A549 treated with CORT108297 at 1 μM for 4 hours (cell line): Measurements from ENCODE around the gene SMIM24. TPM values are rescaled to one million over a fixed set of nuclear protein-coding genes. Genes with fewer than 3 reads are reported as not detected.

Experiments
- total RNA-seq: library from RNA; stranded (reverse); fragments of 200-300 nt; extraction: Qiagen RNA extraction; gene quantifications from 5 replicates; pipeline ENCODE4 v1.2.3, GENCODE V29; 2022

SMIM24 gene
- total RNA-seq, result 0.30 to 0.84 TPM (median 0.44 TPM) in 5 replicates

DNA sequence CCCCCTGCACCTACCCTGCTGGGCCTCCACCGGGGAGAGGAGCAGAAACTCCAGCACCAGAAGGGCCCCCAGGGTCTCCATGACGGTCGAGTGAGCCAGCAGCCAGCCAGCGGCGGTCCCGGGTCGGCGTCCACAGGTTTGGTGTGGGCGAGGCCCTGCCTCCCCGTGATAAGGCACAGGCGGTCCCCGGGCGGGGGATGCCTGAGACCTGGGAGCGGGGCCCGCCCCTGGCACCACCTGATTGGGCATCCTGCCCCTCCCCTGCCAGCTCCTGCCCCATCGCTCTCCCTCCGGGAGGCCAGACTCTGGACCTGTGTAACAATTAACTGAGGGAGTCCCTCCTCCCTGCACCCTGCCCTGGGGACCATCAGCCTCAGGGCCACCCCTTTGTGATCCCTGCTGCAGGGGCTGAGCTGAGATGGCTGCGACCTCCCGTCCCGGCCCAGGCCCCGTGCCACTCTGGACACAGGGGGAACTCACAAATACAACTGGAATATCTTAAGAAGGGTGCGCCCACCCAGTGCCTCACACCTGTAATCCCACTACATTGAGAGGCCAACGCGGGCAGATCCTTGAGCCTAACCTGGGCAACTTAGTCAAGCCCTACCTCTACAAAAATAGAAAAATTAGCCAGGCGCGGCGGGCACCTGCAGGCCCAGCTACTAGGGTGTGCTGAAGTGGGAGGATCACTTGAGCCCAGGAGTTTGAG lies at the start of gene SMIM24:
SMIM24 (minus strand) TSS at position 143 of the 709 bp plus-strand sequence; CDS start at position 81, 62 bp downstream.

DNA sequence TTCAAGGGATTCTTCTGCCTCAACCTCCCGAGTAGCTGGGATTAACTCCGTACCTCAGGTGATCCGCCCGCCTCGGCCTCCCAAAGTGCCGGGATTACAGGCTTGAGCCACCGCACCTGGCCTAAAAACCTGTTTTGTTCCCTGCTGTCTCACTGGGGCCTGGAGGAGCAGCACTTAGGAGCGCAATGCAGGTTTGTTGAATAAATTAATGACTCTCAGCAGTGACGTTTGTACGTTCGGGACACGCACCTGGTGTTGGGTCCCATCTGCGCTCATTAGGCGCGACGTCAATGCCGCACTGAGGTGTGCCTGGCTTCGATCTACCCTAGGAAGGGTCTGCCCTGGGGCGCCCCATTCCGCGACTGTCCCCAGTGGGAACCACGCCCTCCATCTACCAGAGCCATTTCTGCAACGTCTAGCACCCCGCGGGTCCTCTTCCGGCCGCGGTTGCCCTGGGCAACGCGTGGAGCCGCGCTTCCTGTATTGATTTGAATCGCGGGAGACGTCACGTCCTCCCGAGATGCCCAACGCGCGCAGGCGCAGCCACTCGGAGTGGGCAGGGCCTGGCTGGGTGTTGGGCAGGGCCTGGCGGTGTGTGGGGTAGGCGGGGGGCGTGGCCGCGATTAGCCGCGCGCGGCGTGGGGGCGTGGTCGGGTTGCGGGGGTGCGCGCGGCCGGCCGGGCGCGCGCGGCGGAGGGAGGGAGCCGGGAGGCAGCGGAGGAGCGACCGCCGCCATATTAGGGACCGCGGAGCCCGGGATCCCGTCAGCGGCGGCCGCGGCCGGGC lies 25.5 kb upstream of the SMIM24 start, which contains the start of gene FZR1:
FZR1 (plus strand) TSS at position 714 of the 786 bp plus-strand sequence. CDS start 16,679 bp downstream, outside the sequence.

GRCh38 chr19:3500429-3501101 lies 20.2 kb upstream of the SMIM24 start, which contains the start of gene DOHH:
TSS of gene DOHH (minus strand) at chr19:3500674. CDS start at chr19:3496814, 3,860 bp downstream.

GRCh38 chr19:3483226-3483628 lies 2.9 kb upstream of the SMIM24 start, which contains the start of gene SMIM44:
TSS of gene SMIM44 (minus strand) at chr19:3483441. CDS start at chr19:3483403, 38 bp downstream.

Other genes starting within 250 kb of the SMIM24 start
- gene NFIC, start 113.9 kb downstream of the SMIM24 start, total RNA-seq, result 34.1 to 44.3 TPM (median 43.3 TPM) in 5 replicates
- not detected in 5 replicates for gene SMIM44, start 2.9 kb upstream of the SMIM24 start, total RNA-seq
- 12.5 to 21.9 TPM (median 19.4 TPM) in 5 replicates for gene DOHH, start 20.1 kb upstream of the SMIM24 start, total RNA-seq
- 25.0 to 37.2 TPM (median 34.3 TPM) in 5 replicates for gene FZR1, start 25.8 kb upstream of the SMIM24 start, total RNA-seq
- 0.21 TPM in 1 of 5 replicates, not detected in the others for gene TEKTIP1, start 58.6 kb upstream of the SMIM24 start, total RNA-seq
- gene MFSD12, start 77.1 kb upstream of the SMIM24 start, total RNA-seq, result 122 to 178 TPM (median 172 TPM) in 5 replicates
- gene HMG20B, start 92.4 kb upstream of the SMIM24 start, total RNA-seq, result 44.7 to 72.4 TPM (median 69.9 TPM) in 5 replicates
- gene GIPC3, start 105.0 kb upstream of the SMIM24 start, total RNA-seq, result 0.17 to 0.25 TPM (median 0.23 TPM) in 5 replicates
- gene TBXA2R, start 126.3 kb upstream of the SMIM24 start, total RNA-seq, result 0.50 to 1.1 TPM (median 0.96 TPM) in 5 replicates
- 13.1 to 19.8 TPM (median 19.3 TPM) in 5 replicates for gene CACTIN, start 146.3 kb upstream of the SMIM24 start, total RNA-seq
- gene PIP5K1C, start 219.9 kb upstream of the SMIM24 start, total RNA-seq, result 9.7 to 13.8 TPM (median 12.6 TPM) in 5 replicates
- 0.29 to 0.53 TPM (median 0.33 TPM) in 5 replicates for gene TJP3, start 227.9 kb upstream of the SMIM24 start, total RNA-seq